K562 (cell line): ENCODE data around the gene STX1B.

Experiments used
- ARID3A ChIP-seq: IDR thresholded peaks from 2 replicates; pipeline ENCODE4 v1.6.1; 2012; ENCODE audit warnings: low read depth, low read length, improper control_type of control experiment, borderline replicate concordance
- CEBPB ChIP-seq: fragments of 450-650 bp; IDR thresholded peaks from 2 replicates; pipeline ENCODE4 v1.6.1; 2016; ENCODE audit warnings: missing genetic modification characterization, missing compliant biosample characterization
- CTCF ChIP-seq, 3 experiments: IDR thresholded peaks in 2 of 3; conservative IDR thresholded peaks in 1 of 3; 2 replicates each; pipeline ENCODE4 v1.5.1; 2011 to 2012; ENCODE audit warnings: low read length in 3 of 3, mild to moderate bottlenecking in 3 of 3, control low read depth in 2 of 3, improper control_type of control experiment in 1 of 3, inconsistent platforms in 1 of 3, low read depth in 1 of 3, mixed read lengths in 1 of 3, moderate library complexity in 1 of 3; ENCODE audit not compliant: insufficient read depth in 2 of 3
- MAFK ChIP-seq: IDR thresholded peaks from 2 replicates; pipeline ENCODE4 v1.6.1; 2011; ENCODE audit warnings: low read length, improper control_type of control experiment
- MBD2 ChIP-seq: sonication (generic); IDR thresholded peaks from 2 replicates; pipeline ENCODE4 v1.6.1; 2016; ENCODE audit warnings: low read depth, borderline replicate concordance
- MLLT1 ChIP-seq, 2 experiments: fragments of 450-650 bp; IDR thresholded peaks; 2 replicates each; pipeline ENCODE4 v1.6.1; 2016

- TF ChIP-seq MAFK (no peak), CTCF (IDR thresholded peaks at IDR 0.05 in 2 of 3, conservative IDR thresholded peaks at IDR 0.05 in 1 of 3; ENCODE audit: insufficient read depth in 2 of 3, low read depth in 1 of 3, low read length in 3 of 3) (no peak), CEBPB (no peak), MLLT1 (IDR thresholded peaks at IDR 0.05) (no peak), MBD2 (no peak), ARID3A (no peak)
Measured at GRCh38 chr16:31003744-31004143, 6.7 kb downstream of the STX1B start.
